ENCODE measurements around the gene WNT7A.

Gene WNT7A

DNA sequence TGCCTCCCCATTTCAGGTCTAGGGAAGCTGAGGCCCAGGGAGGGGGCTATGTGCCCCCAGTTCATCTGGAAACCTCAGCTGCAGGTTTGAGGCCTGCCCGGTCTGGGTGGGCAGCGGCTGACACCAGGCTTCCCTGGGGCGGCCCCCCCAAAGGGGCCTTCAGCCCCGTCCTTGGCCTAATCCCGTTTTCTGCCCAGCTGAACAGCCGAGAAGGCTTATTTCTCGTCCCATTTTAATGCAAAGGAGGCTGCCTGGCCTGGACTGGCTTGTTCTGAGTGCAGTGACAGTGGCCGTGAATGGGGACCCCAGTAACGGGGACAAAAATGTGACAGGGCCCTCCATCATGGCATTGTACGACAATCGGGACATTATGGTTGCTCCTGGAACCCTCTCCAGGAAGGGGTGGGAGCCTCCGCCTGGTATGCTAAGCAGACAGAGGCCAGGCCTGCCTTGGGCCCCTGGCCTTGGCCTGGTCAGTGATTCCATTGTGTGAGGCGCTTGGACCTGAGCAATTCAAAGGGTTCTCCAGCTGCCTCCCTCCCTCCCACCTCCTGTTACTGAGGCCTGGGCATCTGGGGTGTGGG lies 93.9 kb downstream of the WNT7A start:
- no peak for DNase-seq (ENCODE audit: low read depth)

DNA sequence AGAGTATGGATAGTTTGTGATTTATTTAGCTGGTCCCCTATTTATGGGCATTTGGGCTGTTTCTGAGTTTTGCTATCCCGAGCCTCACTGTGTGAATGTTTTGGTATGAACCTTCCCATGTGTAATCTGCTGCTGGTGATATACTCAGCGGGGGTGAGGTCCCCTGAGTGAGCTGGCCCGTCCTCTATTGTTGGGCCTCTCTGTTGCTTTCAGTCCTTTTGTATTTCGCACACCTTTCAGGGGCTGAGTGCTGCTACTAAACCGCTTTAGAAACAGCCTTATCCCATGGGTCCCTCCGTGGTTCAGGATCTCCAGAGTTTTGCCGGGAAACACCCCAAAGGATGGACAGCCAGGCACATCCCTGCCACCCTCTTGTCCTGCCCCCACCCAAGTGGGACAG lies 94.5 kb downstream of the WNT7A start:
- TF ChIP-seq, protein P1, sequence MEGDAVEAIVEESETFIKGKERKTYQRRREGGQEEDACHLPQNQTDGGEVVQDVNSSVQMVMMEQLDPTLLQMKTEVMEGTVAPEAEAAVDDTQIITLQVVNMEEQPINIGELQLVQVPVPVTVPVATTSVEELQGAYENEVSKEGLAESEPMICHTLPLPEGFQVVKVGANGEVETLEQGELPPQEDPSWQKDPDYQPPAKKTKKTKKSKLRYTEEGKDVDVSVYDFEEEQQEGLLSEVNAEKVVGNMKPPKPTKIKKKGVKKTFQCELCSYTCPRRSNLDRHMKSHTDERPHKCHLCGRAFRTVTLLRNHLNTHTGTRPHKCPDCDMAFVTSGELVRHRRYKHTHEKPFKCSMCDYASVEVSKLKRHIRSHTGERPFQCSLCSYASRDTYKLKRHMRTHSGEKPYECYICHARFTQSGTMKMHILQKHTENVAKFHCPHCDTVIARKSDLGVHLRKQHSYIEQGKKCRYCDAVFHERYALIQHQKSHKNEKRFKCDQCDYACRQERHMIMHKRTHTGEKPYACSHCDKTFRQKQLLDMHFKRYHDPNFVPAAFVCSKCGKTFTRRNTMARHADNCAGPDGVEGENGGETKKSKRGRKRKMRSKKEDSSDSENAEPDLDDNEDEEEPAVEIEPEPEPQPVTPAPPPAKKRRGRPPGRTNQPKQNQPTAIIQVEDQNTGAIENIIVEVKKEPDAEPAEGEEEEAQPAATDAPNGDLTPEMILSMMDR (IDR thresholded peaks at IDR 0.05; ENCODE audit: insufficient read depth, low read depth, low read length, missing control alignments) = no peak
- no peak for DNase-seq (ENCODE audit: low read depth)
- H3K4me3 ChIP-seq (ENCODE audit: low read depth, low read length) = no peak overlapping the region

More for the DNA sequence above, 93.9 kb downstream of the WNT7A start:
- TF ChIP-seq, protein P1 (IDR thresholded peaks at IDR 0.05; ENCODE audit: insufficient read depth, low read depth, low read length, missing control alignments) = no peak
- no peak overlapping the region for H3K4me3 ChIP-seq (ENCODE audit: low read depth, low read length)

DNA sequence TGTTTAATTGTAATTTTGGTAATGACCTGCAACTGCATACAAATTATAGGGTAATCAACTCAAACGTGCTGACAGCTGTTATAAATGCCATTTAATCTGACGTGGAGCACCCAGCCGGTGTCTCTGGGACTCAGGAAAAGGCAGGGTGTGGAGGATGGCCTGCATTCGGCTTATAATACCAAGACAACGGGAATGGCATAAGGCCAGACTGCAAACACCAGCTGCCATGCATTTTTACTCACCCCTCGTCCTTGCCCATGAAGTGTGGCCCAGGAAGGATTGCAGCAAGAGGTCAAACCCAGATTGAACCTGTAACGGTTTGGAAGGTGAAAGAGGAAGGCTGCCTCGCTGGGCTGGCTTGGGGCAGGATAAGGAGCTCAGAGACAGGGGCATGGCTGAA lies 96.4 kb downstream of the WNT7A start:
- TF ChIP-seq, protein P1 (IDR thresholded peaks at IDR 0.05; ENCODE audit: insufficient read depth, low read depth, low read length, missing control alignments) = no peak
- no peak overlapping the region for H3K4me3 ChIP-seq (ENCODE audit: low read depth, low read length)
- DNase-seq (ENCODE audit: low read depth) = no peak

DNA sequence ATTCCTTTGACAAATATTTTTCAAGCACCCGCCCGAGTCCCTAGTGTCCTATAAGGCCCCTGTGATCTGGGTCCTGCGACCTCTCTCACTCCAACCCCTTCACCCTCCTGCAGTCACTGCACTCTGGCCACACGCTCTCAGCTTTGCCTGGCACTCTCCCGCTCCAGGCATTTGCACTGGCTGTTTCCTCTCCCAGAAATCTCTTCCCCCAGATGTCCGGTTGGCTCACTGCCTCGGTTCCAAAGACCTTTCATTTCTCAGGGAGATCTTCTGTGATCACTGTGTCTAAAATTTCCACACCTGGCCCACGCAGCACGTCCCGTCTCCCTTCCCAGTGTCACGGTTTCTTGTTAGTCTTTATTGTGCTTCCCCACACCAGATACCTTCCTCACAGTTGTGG lies 97.4 kb downstream of the WNT7A start:
- no peak for DNase-seq (ENCODE audit: low read depth)
- no peak overlapping the region for H3K4me3 ChIP-seq (ENCODE audit: low read depth, low read length)
- TF ChIP-seq, protein P1 (IDR thresholded peaks at IDR 0.05; ENCODE audit: insufficient read depth, low read depth, low read length, missing control alignments) = no peak

DNA sequence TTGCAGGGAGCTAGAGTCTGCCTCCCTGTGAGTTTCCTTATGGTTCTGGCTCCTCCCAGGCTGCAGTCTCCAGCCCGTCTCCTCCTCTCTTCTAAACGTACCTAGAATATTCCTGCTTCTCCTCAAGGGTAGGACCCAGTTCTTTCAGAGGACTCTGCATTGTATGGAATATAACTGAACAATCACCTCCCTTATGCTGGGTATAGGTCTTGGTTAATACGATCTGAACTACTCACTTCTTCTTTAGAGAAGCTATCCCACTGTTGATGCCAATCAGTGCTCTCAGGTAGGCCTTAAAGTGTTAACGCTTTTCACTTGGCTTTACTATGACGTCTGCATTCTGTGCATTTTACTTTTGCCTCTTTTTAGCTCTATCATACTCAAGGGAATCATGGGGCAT lies 98.5 kb downstream of the WNT7A start:
- no peak overlapping the region for H3K4me3 ChIP-seq (ENCODE audit: low read depth, low read length)
- TF ChIP-seq, protein P1 (IDR thresholded peaks at IDR 0.05; ENCODE audit: insufficient read depth, low read depth, low read length, missing control alignments) = no peak
- DNase-seq (ENCODE audit: low read depth) = no peak

DNA sequence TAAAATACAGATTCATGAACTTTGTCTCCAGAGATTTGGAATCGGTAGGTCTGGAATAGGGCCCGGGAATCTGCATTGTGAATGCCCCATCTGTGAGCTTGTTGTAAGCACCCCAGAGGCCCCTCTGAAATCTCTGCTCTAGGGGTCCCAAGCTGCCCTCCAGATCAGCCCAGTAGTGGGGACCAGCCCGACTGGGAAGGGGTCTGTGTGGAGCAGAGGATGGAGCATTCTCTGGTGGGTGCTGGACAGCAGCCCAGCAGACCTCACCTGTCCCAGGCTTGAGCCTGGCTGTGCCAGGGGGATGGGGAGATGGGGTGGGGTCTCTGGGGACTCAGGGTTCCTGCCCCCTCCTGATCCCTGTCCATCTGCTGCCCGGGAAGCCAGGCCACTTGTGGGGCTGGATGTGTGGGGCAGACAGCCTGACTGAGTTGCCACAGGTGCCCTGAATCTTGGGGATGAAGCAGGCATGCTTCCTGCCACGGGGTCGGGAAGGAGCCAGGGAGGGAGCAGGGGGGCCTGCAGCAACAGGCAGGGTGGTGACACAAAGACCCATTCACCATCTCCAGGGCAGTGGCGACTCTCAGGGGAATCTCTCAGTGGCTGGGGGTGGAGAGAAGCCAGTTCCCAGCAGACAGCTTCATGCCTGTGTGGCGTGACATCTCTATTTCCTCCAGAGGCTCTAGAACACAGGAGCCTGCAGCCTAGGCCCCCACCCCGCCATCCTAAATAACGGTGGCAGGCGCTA lies 99.3 kb downstream of the WNT7A start:
- TF ChIP-seq, protein P1 (IDR thresholded peaks at IDR 0.05; ENCODE audit: insufficient read depth, low read depth, low read length, missing control alignments) = no peak
- no peak for DNase-seq (ENCODE audit: low read depth)
- H3K4me3 ChIP-seq (ENCODE audit: low read depth, low read length) = no peak overlapping the region
